ENCODE data around the gene WDR87.

GRCh38 chr19:37935341-37935740, 28.9 kb upstream of the WDR87 start:
- no peak for TF ChIP-seq YY1 (IDR thresholded peaks at IDR 0.05)
- TF ChIP-seq, protein P1, sequence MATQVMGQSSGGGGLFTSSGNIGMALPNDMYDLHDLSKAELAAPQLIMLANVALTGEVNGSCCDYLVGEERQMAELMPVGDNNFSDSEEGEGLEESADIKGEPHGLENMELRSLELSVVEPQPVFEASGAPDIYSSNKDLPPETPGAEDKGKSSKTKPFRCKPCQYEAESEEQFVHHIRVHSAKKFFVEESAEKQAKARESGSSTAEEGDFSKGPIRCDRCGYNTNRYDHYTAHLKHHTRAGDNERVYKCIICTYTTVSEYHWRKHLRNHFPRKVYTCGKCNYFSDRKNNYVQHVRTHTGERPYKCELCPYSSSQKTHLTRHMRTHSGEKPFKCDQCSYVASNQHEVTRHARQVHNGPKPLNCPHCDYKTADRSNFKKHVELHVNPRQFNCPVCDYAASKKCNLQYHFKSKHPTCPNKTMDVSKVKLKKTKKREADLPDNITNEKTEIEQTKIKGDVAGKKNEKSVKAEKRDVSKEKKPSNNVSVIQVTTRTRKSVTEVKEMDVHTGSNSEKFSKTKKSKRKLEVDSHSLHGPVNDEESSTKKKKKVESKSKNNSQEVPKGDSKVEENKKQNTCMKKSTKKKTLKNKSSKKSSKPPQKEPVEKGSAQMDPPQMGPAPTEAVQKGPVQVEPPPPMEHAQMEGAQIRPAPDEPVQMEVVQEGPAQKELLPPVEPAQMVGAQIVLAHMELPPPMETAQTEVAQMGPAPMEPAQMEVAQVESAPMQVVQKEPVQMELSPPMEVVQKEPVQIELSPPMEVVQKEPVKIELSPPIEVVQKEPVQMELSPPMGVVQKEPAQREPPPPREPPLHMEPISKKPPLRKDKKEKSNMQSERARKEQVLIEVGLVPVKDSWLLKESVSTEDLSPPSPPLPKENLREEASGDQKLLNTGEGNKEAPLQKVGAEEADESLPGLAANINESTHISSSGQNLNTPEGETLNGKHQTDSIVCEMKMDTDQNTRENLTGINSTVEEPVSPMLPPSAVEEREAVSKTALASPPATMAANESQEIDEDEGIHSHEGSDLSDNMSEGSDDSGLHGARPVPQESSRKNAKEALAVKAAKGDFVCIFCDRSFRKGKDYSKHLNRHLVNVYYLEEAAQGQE (IDR thresholded peaks at IDR 0.05), result no peak
- TF ChIP-seq EGR1 (IDR thresholded peaks at IDR 0.05; ENCODE audit: low read depth in 2 of 2), result no peak
- TF ChIP-seq, protein P2, sequence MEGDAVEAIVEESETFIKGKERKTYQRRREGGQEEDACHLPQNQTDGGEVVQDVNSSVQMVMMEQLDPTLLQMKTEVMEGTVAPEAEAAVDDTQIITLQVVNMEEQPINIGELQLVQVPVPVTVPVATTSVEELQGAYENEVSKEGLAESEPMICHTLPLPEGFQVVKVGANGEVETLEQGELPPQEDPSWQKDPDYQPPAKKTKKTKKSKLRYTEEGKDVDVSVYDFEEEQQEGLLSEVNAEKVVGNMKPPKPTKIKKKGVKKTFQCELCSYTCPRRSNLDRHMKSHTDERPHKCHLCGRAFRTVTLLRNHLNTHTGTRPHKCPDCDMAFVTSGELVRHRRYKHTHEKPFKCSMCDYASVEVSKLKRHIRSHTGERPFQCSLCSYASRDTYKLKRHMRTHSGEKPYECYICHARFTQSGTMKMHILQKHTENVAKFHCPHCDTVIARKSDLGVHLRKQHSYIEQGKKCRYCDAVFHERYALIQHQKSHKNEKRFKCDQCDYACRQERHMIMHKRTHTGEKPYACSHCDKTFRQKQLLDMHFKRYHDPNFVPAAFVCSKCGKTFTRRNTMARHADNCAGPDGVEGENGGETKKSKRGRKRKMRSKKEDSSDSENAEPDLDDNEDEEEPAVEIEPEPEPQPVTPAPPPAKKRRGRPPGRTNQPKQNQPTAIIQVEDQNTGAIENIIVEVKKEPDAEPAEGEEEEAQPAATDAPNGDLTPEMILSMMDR (IDR thresholded peaks at IDR 0.05; ENCODE audit: low read depth, low read length, missing input control), result no peak
- no peak for TF ChIP-seq SP1 (IDR thresholded peaks at IDR 0.05)
- TF ChIP-seq GABPA (IDR thresholded peaks at IDR 0.05 in 1 of 2, conservative IDR thresholded peaks at IDR 0.05 in 1 of 2), result no peak
- no peak for TF ChIP-seq MAX (IDR thresholded peaks at IDR 0.05)
- TF ChIP-seq ATF3 (IDR thresholded peaks at IDR 0.05), result no peak
- no peak for TF ChIP-seq TAF1 (conservative IDR thresholded peaks at IDR 0.05)
- TF ChIP-seq ZBTB33 (IDR thresholded peaks at IDR 0.05), result no peak
